WERI-Rb-1 (cell line): ENCODE data around the gene CERCAM.

Experiments
- DNase-seq: peaks from one replicate; pipeline ENCODE4 v3.0.0-alpha.2; 2020
- H3K27ac ChIP-seq: fragments of 250-450 bp; sonication (Bioruptor Pico); 2 replicates; pipeline ENCODE4 v1.5.1; 2020; ENCODE audit warnings: mild to moderate bottlenecking, moderate library complexity
- H3K27me3 ChIP-seq: fragments of 250-450 bp; sonication (Bioruptor Pico); 2 replicates; pipeline ENCODE4 v1.5.1; 2021; ENCODE audit warnings: mild to moderate bottlenecking, low read depth, moderate library complexity; ENCODE audit not compliant: insufficient read depth, severe bottlenecking
- H3K36me3 ChIP-seq: fragments of 250-450 bp; sonication (Bioruptor Pico); 2 replicates; pipeline ENCODE4 v1.5.1; 2020; ENCODE audit warnings: mild to moderate bottlenecking, moderate library complexity
- H3K4me3 ChIP-seq: 2 replicates; pipeline ENCODE4 v1.5.1; 2011; ENCODE audit warnings: low read depth, mild to moderate bottlenecking, control low read depth, low read length
- H3K9me3 ChIP-seq: fragments of 250-450 bp; sonication (Bioruptor Pico); 2 replicates; pipeline ENCODE4 v1.5.1; 2021; ENCODE audit warnings: mild to moderate bottlenecking, moderate library complexity; ENCODE audit not compliant: severe bottlenecking
- CTCF ChIP-seq: IDR thresholded peaks from 2 replicates; pipeline ENCODE4 v1.5.1; 2011; ENCODE audit warnings: low read depth, mild to moderate bottlenecking, control low read depth, inconsistent platforms, low read length

CERCAM gene

GRCh38 chr9:128385496-128386460 is 34.9 kb upstream of the CERCAM start:
- Histone ChIP-seq H3K36me3 (peaks cover 42% of the 10 kb centered on the region), H3K9me3 (no peaks in the 10 kb centered on the region), H3K27ac (peak overlapping the region; percentile 99), H3K27me3 (no peaks in the 10 kb centered on the region), H3K4me3 (no peak overlapping the region)
- DNase-seq, result peak; percentile 95
- no peak for TF ChIP-seq CTCF

- DNase-seq, result no peak
- Histone ChIP-seq H3K36me3 (peaks cover 49% of the 10 kb centered on the region), H3K27me3 (no peaks in the 10 kb centered on the region), H3K9me3 (peaks cover 7% of the 10 kb centered on the region), H3K27ac (peak overlapping the region; percentile 99), H3K4me3 (no peak overlapping the region)
- no peak for TF ChIP-seq CTCF
Observed at GRCh38 chr9:128388150-128388549, 32.5 kb upstream of the CERCAM start.

GRCh38 chr9:128389395-128390149 is 31.1 kb upstream of the CERCAM start:
- peaks cover 44% of the 10 kb centered on the region for H3K36me3 ChIP-seq
- peaks cover 7% of the 10 kb centered on the region for H3K9me3 ChIP-seq
- TF ChIP-seq CTCF, result no peak
- peak overlapping the region; percentile 99 for H3K27ac ChIP-seq
- no peaks in the 10 kb centered on the region for H3K27me3 ChIP-seq
- DNase-seq, result peak; percentile 97
- H3K4me3 ChIP-seq, result no peak overlapping the region

- Histone ChIP-seq H3K9me3 (peaks cover 7% of the 10 kb centered on the region), H3K27ac (peak overlapping the region; percentile 99), H3K4me3 (no peak overlapping the region), H3K27me3 (no peaks in the 10 kb centered on the region), H3K36me3 (peaks cover 44% of the 10 kb centered on the region)
- peak; percentile 85 for DNase-seq
- no peak for TF ChIP-seq CTCF
Observed at GRCh38 chr9:128390150-128390812, 30.4 kb upstream of the CERCAM start.

- Histone ChIP-seq H3K27me3 (no peaks in the 10 kb centered on the region), H3K27ac (peak overlapping the region; percentile 99), H3K36me3 (peaks cover 42% of the 10 kb centered on the region), H3K4me3 (no peak overlapping the region), H3K9me3 (peaks cover 7% of the 10 kb centered on the region)
- no peak for TF ChIP-seq CTCF
- DNase-seq, result peak; percentile 62
Observed at GRCh38 chr9:128390813-128391711, 29.6 kb upstream of the CERCAM start.
